ENCODE data around the gene THEMIS.
"Not testable (repeated sequence)": the region's sequence is repeated elsewhere in the genome, so short reads cannot be mapped to it uniquely, and the experiment has no call there.

Gene THEMIS

DNA sequence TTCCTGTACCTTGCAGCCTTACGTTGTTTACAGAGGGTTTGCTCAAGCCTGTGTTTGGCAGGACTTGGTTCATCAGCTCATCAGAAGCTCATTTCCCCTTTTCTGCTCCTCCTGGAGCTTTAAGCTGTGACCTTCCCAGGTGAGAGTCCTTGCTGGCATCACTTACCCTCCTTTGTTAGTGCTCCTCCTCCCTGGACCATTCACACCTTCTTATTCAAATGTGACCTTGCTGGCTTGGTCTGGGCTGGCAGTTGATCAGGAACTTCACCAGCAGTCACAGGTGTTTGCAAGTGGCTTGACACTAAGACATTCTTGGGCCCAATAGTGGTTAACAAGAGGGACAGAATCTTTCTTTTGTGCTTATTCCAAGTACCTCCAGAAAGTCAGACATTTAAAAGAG, 175.0 kb downstream of the THEMIS start:
- DNase-seq (ENCODE audit: low read depth, low spot score), result no peak

DNA sequence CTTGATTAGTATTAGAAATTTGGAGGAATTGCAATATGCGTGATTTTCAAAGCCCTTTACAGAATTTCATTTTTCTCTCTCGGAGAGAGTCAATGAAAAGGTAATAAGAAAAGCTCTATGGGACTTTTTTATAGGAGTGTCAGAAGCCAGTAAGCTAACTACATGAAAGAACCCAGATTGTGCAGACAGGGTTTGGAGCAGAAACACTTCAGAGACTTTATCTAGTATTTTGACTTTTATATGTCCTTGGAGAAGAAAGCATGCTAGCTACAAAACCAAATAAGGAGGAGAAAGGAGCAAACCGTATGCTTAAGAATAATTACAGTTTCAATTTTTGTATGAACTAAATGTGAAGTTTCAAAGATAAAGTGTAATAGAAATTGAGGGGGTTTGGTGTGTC, 182.2 kb downstream of the THEMIS start:
- DNase-seq (ENCODE audit: low read depth, low spot score), result no peak

DNA sequence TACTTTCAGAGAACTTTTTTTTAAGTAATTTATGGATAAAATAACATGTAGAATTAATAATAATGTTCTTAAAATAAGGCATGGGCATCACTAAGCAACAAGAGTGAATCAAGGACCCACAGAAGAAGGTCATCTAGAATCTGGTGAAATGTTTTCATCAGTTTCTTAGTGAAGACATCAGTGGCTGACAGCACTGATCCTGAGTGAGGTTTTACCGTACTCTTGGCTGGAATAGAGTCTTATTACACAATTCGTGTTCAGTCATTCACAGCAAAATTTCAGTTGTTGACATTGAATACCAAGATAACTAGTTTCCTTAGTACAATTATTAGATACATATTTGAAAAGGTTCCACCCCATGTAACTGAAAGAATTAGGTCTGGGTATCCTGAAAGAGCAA, 183.5 kb downstream of the THEMIS start:
- DNase-seq (ENCODE audit: low read depth, low spot score), result no peak

DNA sequence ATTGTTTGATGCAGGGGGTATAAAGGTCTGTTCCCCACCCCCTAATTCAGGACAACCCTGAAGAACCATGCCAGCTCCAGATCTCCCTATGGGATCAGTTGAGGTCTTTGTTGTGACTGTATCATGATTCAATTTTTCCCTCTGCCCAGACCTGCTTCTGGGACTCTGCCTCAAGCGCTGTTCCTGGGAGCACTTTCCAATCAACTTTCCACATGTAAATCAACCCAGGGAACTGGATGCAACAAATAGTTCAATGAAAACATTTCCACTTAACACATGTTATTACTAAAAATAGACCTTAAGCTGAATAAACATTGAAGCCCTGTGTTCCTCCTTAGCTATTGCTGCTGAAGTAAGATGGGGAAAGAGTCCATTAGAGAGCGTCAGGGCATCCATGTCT, 184.4 kb downstream of the THEMIS start:
- DNase-seq (ENCODE audit: low read depth, low spot score), result no peak

DNA sequence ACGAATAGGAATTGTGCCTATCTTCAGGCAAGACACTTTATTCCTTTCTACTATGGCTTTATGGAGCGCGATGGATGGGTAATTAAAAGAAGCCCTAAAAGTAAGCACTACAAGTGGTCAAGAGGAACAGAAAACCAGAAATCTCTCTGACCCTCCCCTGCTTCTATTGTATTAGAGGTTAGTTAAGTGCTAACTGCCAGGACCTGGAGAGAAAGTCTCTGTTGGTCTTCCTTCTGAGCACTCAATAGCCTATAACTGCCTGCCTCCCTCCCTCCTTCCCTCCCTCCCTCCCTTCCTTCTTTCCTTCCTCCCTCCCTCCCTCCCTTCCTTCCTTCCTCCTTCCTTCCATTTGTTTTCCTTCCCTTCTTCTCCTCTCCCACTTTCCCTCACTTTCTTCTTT, 190.2 kb downstream of the THEMIS start:
- no peak for DNase-seq (ENCODE audit: low read depth, low spot score)

DNA sequence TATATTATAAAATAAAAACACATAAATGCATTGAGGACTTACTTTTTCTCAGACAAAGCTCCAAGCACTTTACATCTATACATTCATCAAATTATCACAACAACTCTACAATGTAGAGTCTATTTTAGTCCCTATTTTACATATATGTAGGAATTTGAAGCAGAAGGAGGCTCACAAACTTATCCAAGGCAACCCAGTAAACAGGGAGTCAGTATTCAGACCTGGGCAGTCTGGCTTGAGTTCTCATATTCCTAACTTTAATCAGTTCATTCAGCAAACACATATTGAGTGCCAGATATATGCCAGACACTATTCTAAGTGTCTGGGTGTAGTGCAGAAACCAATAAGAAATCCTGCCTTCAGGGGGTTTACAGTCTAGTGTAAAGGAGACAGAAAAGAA, 194.6 kb downstream of the THEMIS start:
- DNase-seq (ENCODE audit: low read depth, low spot score), result no peak

DNA sequence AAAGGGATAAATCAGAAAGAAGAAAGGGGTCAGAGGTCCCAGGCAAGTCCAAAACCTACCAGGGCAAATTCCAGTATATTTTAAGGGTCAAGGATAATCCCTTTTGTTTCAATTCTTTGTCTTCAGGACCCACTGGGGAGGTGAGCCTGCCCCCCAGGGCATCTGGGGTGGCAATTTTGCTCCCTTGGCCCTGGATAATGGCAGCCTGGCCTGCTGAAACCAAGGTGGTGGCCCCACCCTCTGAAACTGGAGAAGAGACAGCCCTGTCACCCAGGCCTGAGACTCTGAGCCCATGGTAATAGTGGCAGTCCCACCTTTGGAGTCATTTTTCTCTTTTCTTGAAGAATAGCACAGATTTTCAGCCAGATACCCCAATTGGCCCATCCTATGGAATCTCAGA, 205.8 kb downstream of the THEMIS start:
- DNase-seq (ENCODE audit: low read depth, low spot score), result no peak

DNA sequence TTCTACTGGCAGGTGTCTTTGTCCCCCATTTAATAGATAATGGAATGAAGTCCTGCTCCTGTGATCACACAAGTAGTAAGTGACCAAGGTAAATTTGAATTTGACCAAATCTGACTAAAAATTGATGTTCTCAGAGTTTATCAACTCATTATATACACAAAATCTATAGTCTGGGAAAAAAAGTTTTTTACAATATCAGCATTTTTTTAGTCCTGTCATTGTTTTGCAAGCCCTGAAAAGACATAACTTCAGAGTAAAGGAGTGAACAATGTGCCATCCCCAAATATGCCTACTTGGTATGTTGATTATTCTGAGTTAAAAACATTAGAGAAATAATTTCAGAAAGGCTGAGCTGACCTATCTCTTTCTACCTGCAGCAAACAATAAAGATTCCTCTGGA, 209.7 kb downstream of the THEMIS start:
- DNase-seq (ENCODE audit: low read depth, low spot score), result no peak

DNA sequence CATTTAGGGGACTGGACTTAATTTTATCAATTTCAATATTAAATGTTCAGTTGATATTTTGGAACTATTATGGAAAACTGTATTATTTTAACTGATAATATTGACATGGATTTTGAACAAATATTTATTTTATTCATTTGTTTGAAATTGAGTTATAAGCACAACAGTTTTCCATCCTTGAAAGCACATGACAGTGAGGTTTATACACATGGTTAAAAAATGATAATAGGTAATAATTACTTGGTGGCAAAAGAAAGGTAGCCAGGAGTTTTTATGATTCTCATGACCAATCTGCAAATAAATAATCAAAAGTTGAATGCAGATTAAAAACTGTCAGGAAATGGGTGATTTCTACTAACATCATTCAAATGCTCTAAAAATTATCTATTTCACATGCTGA, 210.3 kb downstream of the THEMIS start:
- DNase-seq (ENCODE audit: low read depth, low spot score), result no peak

DNA sequence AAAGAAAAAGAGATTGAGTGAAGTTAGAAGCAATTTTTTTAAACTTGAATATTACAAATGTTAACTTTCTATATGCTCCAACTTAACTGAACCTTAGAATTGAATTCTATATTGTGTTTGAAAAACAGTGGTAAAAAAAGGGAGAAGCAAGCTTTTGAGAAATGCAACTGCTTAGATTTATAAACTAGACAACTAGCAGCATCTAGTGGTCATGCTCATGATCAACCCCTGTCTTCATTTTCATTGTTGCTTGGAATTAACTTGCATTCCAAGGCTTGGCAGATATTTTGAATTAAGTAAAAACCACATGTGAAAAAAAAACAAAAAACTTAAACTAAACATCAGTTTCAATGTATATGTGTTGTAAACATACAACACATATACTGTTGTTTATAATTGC, 210.8 kb downstream of the THEMIS start:
- no peak for DNase-seq (ENCODE audit: low read depth, low spot score)

DNA sequence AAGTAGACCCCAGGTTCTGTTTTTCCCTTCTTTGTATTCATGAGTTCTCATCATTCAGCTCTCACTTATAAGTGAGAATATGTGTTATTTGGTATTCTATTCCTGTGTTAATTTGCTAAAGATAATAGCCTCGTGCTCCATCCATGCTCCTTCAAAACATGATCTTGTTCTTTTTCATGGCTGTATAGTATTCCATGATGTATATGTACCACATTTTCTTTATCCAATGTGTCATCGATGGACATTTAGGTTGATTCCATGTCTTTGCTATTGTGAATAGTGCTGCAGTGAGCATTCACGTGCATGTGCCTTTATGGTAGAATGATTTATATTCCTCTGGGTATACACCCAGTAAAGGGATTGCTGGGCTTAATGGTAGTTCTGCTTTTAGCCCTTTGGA, 213.4 kb downstream of the THEMIS start:
- not testable (repeated sequence) for DNase-seq (ENCODE audit: low read depth, low spot score)

DNA sequence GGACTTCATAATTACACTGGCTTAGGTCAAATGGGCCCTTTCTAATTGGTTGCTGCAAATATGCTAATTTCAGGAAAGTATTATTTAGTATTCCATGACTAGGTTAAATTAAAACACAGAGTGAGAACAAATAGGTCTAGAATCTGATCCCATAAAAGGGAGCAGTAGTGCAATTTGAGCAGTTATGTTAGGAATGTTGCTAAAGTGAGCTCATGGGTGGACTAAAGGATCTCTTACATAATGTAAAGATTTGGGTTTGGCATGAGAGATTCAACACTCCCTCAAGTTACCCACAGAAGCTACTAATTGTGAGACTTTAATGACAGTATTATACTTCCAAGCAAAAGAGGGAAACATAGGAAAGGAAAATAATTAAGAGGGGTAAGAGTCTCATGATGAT, 214.8 kb downstream of the THEMIS start:
- DNase-seq (ENCODE audit: low read depth, low spot score), result no peak

DNA sequence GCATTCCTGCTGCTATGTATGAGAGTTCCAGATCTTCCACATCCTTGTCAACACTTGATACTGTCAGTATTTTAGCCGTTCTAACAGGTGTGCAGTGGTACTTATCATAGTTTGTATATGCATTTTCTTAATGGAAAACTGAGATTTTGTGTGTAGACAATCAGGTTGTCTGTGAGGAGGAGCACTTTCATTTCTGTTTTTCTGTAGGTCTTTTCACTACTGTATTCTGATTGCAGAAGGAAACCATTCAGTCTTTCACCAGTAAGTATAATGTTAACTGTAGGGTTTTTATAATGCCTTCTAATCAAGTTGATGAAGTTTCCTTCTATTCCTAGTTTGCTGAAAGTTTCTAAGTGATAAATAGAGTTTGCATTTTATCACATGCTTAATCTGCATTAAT, 216.4 kb downstream of the THEMIS start:
- DNase-seq (ENCODE audit: low read depth, low spot score), result no peak
